Endodermal cell (in vitro differentiated cells): ENCODE results near the gene WHRN. TPM values are rescaled to one million over a fixed set of nuclear protein-coding genes. Genes with fewer than 3 reads are reported as not detected.

ENCODE experiments used
- DNase-seq: peaks from one replicate; pipeline ENCODE4 v3.0.0-alpha.2; 2017
- H3K27ac ChIP-seq: 2 replicates; pipeline ENCODE4 v1.5.1; 2013; ENCODE audit warnings: mild to moderate bottlenecking, low read depth, low read length, moderate library complexity
- H3K27me3 ChIP-seq: 2 replicates; pipeline ENCODE4 v1.6.1; 2013; ENCODE audit warnings: mild to moderate bottlenecking, low read length, moderate library complexity; ENCODE audit not compliant: insufficient read depth, control insufficient read depth, poor library complexity, severe bottlenecking
- H3K36me3 ChIP-seq: 2 replicates; pipeline ENCODE4 v1.7.0; 2013; ENCODE audit warnings: mild to moderate bottlenecking, low read length, moderate library complexity; ENCODE audit not compliant: control insufficient read depth, insufficient read depth
- H3K4me1 ChIP-seq: one replicate; pipeline ENCODE4 v1.7.0; 2013; ENCODE audit warnings: low read length; ENCODE audit not compliant: control insufficient read depth, insufficient read depth
- H3K4me3 ChIP-seq: 2 replicates; pipeline ENCODE4 v1.5.1; 2013; ENCODE audit warnings: mild to moderate bottlenecking, low read length, moderate library complexity
- H3K9ac ChIP-seq: 2 replicates; pipeline ENCODE4 v1.6.1; 2013; ENCODE audit warnings: mild to moderate bottlenecking, low read length, moderate library complexity; ENCODE audit not compliant: poor library complexity, severe bottlenecking; ENCODE audit errors: extremely low read depth
- H3K9me3 ChIP-seq: 2 replicates; pipeline ENCODE4 v1.6.1; 2013; ENCODE audit warnings: mild to moderate bottlenecking, low read length, moderate library complexity; ENCODE audit not compliant: control insufficient read depth
- H3K27ac Mint-ChIP-seq: 2 replicates; pipeline ENCODE4 v1.8.0; 2020; ENCODE audit warnings: mixed read lengths
- H3K27me3 Mint-ChIP-seq: 2 replicates; pipeline ENCODE4 v1.8.0; 2021; ENCODE audit warnings: mild to moderate bottlenecking, mixed read lengths; ENCODE audit not compliant: insufficient read depth
- H3K36me3 Mint-ChIP-seq: 2 replicates; pipeline ENCODE4 v1.8.0; 2020; ENCODE audit warnings: low read depth, mixed read lengths
- H3K4me1 Mint-ChIP-seq: 2 replicates; pipeline ENCODE4 v1.8.0; 2020; ENCODE audit warnings: mixed read lengths
- H3K4me3 Mint-ChIP-seq: 2 replicates; pipeline ENCODE4 v1.8.0; 2020; ENCODE audit warnings: mild to moderate bottlenecking, moderate library complexity, mixed read lengths
- H3K9me3 Mint-ChIP-seq: 2 replicates; pipeline ENCODE4 v1.8.0; 2020; ENCODE audit warnings: mild to moderate bottlenecking, mixed read lengths
- WGBS, 2 experiments: methylation state at CpG; one replicate each; pipeline versions ENCODE4 v1.1.5 to v1.1.7; 2013; ENCODE audit warnings: missing lambda C conversion rate in 2 of 2, mixed read lengths in 1 of 2; ENCODE audit not compliant: insufficient coverage in 1 of 2, insufficient read length in 1 of 2; 5-methylcytosine and 5-hydroxymethylcytosine counted together
- total RNA-seq, 2 donors: library from RNA; stranded (reverse); fragmentation: NEBNext Ultra II Directional in 1 of 2; extraction: Animal tissue kit (Norgen Biotek cat#: 25700) in 1 of 2; gene quantifications; 2 replicates in 1 of 2; 3 replicates in 1 of 2; pipeline ENCODE4 v1.2.1, GENCODE V29; 2021
- TF ChIP-seq, protein P1 (sequence below): fragments of 200-600 bp; sonication (generic); conservative IDR thresholded peaks from 2 replicates; pipeline ENCODE4 v1.5.0; 2021; ENCODE audit warnings: antibody characterized with exemption, mild to moderate bottlenecking

Gene WHRN
- total RNA-seq, 2 donors from 2014 or later: 7.0 to 12.8 TPM

DNA sequence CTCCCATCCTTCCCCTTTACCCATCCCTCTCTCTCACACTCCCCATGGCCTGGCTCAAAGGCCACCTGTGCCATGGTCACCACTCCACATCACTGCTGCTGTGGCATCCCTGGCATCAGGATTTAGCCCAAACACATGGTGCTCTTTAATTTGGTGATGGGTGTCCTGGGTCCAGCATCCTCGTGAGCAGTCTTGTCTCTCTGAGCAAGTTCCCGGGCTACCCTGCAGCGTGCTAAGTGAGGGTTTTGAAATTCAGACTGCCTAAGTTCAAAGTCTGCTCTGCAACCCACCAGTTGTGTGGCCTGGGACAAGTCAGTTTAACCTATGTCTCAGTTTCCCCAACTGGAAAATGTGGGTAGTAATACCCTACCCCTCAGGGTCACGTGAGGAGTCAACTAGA lies 39.9 kb downstream of the WHRN start:
- Histone ChIP-seq H3K27ac (no peak overlapping the region), H3K4me3 (no peak overlapping the region), H3K27me3 (no peaks in the 10 kb centered on the region), H3K36me3 (no peaks in the 10 kb centered on the region), H3K4me1 (no peaks in the 10 kb centered on the region), H3K9me3 (no peaks in the 10 kb centered on the region), H3K9ac (no peak overlapping the region)
- 93 to 95% methylated on average over 4 of the region's 4 CpGs for WGBS, 2 experiments
- no peak for DNase-seq
- Mint-ChIP-seq H3K4me3 (no peak overlapping the region), H3K9me3 (peaks cover 2% of the 10 kb centered on the region), H3K4me1 (peaks cover 2% of the 10 kb centered on the region), H3K27ac (no peak overlapping the region), H3K36me3 (peaks cover 6% of the 10 kb centered on the region), H3K27me3 (no peaks in the 10 kb centered on the region)
- TF ChIP-seq, protein P1, sequence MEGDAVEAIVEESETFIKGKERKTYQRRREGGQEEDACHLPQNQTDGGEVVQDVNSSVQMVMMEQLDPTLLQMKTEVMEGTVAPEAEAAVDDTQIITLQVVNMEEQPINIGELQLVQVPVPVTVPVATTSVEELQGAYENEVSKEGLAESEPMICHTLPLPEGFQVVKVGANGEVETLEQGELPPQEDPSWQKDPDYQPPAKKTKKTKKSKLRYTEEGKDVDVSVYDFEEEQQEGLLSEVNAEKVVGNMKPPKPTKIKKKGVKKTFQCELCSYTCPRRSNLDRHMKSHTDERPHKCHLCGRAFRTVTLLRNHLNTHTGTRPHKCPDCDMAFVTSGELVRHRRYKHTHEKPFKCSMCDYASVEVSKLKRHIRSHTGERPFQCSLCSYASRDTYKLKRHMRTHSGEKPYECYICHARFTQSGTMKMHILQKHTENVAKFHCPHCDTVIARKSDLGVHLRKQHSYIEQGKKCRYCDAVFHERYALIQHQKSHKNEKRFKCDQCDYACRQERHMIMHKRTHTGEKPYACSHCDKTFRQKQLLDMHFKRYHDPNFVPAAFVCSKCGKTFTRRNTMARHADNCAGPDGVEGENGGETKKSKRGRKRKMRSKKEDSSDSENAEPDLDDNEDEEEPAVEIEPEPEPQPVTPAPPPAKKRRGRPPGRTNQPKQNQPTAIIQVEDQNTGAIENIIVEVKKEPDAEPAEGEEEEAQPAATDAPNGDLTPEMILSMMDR: no peak

DNA sequence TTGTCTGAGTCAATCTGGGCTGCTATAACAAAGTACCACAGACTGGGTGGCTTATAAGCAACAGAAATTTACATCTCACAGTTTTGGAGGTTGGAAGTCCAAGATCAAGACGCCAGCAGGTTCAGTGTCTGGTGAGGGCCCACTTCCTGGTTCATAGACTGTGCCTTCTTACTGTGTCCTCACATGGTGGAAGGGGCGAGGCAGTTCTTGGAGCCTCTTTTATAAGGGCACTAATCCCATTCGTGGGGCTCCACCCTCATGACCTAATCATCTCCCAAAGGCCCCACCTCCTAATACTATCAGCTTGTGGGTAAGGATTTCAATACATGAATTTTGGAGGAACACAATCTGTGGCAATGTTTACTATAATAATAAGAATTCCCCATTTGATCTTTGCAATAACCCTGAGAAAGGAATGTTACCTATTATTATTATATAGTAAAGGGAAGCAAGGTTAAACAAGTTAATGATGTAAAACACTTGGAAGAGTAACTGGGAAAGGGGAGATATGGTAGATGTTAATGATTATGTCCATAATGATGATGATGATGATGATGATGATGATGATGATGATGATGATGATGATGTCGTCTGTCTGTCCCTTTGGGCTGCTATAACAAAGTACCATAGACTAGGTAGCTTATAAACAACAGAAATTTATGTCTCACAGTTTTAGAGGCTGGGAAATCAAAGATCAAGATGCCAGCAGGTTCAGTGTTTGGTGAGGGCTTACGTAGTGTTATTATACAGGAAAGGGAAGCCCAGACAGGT lies 40.8 kb downstream of the WHRN start:
- TF ChIP-seq, protein P1: no peak
- no peak overlapping the region for H3K4me3 ChIP-seq
- 87 to 100% methylated on average over 2 to 4 of the region's 5 CpGs for WGBS, 2 experiments
- Mint-ChIP-seq H3K4me1 (peaks cover 7% of the 10 kb centered on the region), H3K9me3 (no peaks in the 10 kb centered on the region), H3K27me3 (no peaks in the 10 kb centered on the region), H3K36me3 (no peaks in the 10 kb centered on the region), H3K4me3 (no peak overlapping the region), H3K27ac (no peak overlapping the region)
- no peaks in the 10 kb centered on the region for H3K9me3 ChIP-seq
- no peak overlapping the region for H3K9ac ChIP-seq
- H3K4me1 ChIP-seq: no peaks in the 10 kb centered on the region
- no peak for DNase-seq
- no peak overlapping the region for H3K27ac ChIP-seq
- H3K36me3 ChIP-seq: no peaks in the 10 kb centered on the region
- H3K27me3 ChIP-seq: no peaks in the 10 kb centered on the region

DNA sequence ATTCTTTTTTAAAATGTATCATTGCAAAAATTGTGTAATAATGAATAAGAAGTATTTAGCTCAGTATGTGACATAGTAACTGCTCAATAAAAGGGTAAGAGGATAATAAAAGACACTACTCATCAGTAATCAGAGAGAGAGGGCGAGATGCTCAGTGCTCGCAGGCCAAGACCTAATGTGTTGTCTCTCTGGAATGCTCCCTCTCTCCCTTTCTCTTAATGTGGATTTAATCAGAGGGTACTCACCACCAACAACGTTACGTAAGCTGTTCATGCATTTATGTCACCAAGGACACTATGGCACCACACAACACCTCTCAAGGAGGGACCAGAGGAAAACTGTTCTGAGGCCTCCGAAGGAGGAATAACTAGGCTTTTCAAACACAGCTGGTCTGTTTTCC lies 42.5 kb downstream of the WHRN start:
- DNase-seq: no peak

More for the DNA sequence above, 42.5 kb downstream of the WHRN start:
- H3K9me3 ChIP-seq: no peaks in the 10 kb centered on the region
- H3K27ac ChIP-seq: no peak overlapping the region
- Mint-ChIP-seq H3K9me3 (no peaks in the 10 kb centered on the region), H3K4me3 (no peak overlapping the region), H3K36me3 (no peaks in the 10 kb centered on the region), H3K27me3 (no peaks in the 10 kb centered on the region), H3K27ac (no peak overlapping the region), H3K4me1 (peaks cover 7% of the 10 kb centered on the region)
- no peak overlapping the region for H3K4me3 ChIP-seq
- no peaks in the 10 kb centered on the region for H3K27me3 ChIP-seq
- 90% methylated on average over 2 to 5 of the region's 5 CpGs for WGBS, 2 experiments
- no peak overlapping the region for H3K9ac ChIP-seq
- H3K36me3 ChIP-seq: no peaks in the 10 kb centered on the region
- no peaks in the 10 kb centered on the region for H3K4me1 ChIP-seq
- TF ChIP-seq, protein P1: no peak
